Omental fat pad (tissue), 4 donors: ENCODE measurements around the gene NCEH1. TPM values are rescaled to one million over a fixed set of nuclear protein-coding genes. Genes with fewer than 3 reads are reported as not detected.

Source experiments
- ATAC-seq: fragments of 150-250 bp; one replicate; pipeline ENCODE4 v1.9.1; 2016; ENCODE audit warnings: mild to moderate bottlenecking, moderate library complexity; ENCODE audit not compliant: low FRiP score
- DNase-seq: peaks from one replicate; pipeline ENCODE4 v3.0.0-alpha.2; 2019; ENCODE audit warnings: low spot score
- total RNA-seq, 4 donors: library from RNA; depleted of rRNA; stranded (reverse); fragments of >200 nt; gene quantifications; one replicate each; pipeline ENCODE4 v1.1.0, GENCODE V29; 2016
- TF ChIP-seq, protein P1 (sequence below), 3 donors: fragments of 450-650 bp; IDR thresholded peaks; one replicate each; pipeline ENCODE4 v1.5.1; 2016 to 2017; ENCODE audit warnings: antibody characterized with exemption in 3 of 3, mild to moderate bottlenecking in 3 of 3, moderate library complexity in 2 of 3

Gene NCEH1
- total RNA-seq, 4 donors from 2014 or later, result 8.2 to 44.1 (median 10.6) TPM

DNA sequence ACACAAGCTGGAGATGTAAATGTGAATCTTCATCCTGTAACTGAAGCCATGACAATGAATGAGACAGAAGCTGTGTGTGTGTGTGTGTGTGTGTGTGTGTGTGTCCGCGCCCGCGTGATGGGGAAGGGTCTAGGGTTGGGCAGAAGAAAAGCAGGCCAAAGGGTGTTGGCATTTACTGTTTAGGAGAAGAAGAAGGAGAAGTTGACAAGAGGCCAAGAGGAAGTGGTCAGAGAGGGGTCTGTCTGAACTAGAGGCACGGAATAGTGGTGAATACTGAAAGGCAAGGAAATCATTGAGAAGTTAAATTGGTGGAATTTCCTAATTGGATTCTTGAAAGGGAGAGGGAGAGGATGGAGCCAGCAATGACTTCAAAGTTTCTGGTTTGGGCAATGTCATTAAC, 5.6 kb upstream of the NCEH1 start:
- ATAC-seq (no peak), DNase-seq (no peak)
- TF ChIP-seq, protein P1, sequence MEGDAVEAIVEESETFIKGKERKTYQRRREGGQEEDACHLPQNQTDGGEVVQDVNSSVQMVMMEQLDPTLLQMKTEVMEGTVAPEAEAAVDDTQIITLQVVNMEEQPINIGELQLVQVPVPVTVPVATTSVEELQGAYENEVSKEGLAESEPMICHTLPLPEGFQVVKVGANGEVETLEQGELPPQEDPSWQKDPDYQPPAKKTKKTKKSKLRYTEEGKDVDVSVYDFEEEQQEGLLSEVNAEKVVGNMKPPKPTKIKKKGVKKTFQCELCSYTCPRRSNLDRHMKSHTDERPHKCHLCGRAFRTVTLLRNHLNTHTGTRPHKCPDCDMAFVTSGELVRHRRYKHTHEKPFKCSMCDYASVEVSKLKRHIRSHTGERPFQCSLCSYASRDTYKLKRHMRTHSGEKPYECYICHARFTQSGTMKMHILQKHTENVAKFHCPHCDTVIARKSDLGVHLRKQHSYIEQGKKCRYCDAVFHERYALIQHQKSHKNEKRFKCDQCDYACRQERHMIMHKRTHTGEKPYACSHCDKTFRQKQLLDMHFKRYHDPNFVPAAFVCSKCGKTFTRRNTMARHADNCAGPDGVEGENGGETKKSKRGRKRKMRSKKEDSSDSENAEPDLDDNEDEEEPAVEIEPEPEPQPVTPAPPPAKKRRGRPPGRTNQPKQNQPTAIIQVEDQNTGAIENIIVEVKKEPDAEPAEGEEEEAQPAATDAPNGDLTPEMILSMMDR (IDR thresholded peaks at IDR 0.05), result no peak

DNA sequence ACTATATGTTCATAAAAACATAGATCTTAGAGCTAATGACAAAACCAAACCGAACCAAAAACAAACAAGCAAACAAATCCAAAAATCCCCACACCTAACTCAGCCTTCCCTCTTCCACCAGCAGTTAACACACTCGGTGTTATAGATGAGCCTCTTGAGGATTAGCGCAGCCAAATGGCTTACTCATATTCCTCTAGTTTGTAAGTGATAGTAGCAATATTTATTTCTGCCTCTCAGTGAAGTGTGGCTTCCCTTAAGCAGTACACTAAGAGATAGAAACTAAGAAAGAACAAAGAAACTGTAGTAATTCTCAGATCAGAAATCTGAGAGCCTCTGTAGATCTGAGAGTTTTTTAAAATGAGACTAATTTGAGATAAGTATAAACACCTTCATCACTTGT, 2.4 kb upstream of the NCEH1 start:
- TF ChIP-seq, protein P1 (IDR thresholded peaks at IDR 0.05), result no peak
- ATAC-seq (no peak), DNase-seq (no peak)

DNA sequence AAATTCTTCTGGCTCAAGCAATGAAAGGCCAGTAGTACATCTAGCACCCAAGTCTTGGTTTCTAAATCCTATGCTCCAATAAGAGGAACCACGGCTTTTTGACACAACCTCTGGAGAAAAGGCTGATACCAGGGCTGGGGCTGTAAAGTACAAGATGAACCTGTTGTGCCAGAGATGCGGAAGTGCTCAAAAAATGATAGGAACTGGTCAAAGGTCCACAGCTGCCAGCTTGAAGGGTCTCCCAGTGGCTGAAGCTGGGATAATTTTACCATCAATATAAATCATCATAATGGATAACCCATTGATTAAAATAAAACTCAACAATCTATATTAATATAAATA, 558 bp upstream of the NCEH1 start:
- TF ChIP-seq, protein P1 (IDR thresholded peaks at IDR 0.05), result no peak
- DNase-seq (no peak), ATAC-seq (peak; percentile 6)

DNA sequence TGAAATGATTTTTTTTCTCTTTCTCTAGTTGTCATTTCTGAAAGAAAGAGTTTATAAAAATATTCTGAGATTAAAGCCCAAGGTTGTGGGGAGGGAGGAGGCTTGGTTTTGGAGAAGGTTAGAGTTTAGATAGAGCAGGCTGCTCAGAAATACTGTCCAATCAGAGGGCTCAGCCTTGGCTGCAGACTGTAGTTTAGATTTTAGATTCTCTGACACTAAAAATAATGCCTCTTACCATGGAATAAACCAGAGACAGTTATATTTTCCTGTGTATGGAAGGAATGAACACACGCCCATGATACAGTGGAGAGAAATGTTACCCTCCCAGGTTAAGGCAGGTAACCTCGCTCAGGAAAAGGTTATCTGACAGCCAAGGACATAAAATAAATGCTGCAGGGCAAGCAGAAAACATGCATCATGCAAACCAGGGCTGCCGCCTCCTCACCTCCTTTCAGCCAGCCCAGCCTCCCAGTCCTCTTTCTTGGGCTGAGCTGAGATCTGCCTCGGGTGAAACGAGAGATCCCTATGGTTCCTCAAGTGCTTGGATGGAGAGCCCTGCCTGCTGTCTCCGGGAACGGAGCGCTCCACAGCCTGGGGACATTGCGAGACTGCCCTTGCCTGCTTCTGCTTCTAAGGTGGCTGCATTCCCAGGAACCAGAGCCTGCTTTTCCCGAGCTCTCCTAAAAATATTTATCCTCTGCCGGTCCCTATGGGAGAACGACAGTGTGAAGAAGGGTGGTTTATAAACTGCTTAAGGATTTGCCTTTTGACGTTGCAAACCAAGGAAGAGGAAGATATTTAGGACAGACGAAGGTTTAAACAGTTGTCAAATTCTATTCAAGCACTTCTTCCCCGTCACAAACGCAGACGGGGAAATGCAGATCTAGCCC, 848 bp downstream of the NCEH1 start:
- peak; percentile 33 for ATAC-seq
- TF ChIP-seq, protein P1 (IDR thresholded peaks at IDR 0.05), result no peak
- DNase-seq, result no peak

DNA sequence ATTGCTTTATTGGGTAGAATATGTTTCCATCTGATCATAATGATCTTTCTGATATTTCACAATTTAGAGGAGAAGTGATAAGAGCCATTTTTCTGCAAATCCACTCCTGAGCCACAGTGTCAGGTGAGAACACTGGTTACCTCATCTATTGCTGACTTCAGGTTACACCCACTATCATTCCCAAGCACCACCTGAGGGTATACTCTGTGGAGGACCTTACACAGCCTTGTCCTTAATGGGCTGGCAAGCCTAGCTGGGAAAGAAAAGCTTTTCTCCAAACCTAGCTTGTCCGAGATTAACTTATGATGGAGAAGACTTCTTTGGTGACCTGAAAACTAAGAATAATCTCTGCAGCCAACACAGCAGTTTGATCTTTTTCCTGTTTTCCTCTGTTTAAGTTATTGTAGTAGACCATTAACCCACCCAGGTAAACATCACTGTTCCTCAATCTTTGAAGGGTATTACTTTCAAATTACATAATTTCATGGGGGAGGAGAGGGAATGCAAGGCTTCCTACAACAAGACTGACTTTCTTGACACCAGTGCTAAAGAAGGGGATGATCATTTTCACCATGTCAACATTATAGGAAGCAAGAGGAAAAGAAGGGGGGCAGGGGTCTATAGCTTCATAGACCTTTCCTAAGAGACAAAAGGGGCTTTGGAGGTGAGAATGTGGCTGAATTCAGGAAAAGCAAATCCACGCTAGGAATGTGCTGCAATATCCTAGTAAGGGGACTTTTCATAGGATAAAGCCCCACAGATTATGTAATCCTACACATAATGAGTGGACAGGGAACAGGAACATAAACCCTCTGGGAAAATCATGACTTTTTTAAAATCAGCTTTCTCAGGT, 1.7 kb downstream of the NCEH1 start:
- ATAC-seq, result no peak
- TF ChIP-seq, protein P1 (IDR thresholded peaks at IDR 0.05), result no peak
- DNase-seq, result no peak

DNA sequence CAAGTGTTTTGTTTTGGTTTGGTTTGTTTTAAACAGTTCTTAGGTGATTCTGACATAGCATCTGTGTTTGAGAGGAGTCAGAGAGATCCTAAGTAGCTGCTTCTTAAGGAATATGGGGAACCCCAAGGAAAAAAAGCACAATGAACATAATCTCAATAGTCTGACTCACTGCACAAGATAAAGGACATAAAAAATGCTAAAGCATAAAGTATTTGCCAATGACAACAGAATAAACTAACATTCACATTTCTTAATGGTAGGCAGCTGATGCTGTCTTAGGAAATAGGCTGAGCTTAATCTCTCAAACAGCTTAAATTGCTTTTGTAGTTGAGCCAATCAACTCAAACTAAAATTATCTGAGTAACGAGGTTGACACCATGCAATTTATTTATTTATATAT, 2.9 kb downstream of the NCEH1 start:
- TF ChIP-seq, protein P1 (IDR thresholded peaks at IDR 0.05), result no peak
- ATAC-seq (no peak), DNase-seq (no peak)
